ENCODE measurements around the gene SLC15A1. TPM values are rescaled to one million over a fixed set of nuclear protein-coding genes. Genes with fewer than 3 reads are reported as not detected.

Gene SLC15A1
- total and polyA plus RNA-seq, 10 donors, result 0.03 TPM; not detected in 8

DNA sequence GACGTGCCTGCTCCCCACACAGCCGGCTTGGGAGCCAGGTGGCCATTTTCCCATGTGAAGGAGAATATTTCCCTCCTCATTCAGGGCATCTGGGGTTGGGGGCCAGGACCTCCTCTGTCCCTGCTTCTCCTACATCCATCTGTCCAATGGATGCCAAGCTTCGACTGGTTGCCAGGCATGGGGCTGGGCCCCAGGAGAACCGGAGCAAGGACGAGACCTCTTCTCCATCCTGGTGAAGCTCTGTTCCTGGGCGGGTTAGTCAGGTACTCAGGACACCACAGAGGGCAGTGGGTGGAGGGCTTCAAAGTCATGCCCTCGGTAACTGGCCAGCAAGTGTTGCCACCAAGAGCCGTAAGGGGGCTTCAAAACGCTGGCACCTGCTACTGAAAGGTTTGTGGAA lies 22.3 kb upstream of the SLC15A1 start:
- DNase-seq, result no peak
- intact Hi-C loops (cut with DNase I; ENCODE audit: low total_unique reads), result no loop called here
- Histone ChIP-seq H3K36me3 (no peaks in the 10 kb centered on the region), H3K9me3 (no peaks in the 10 kb centered on the region), H3K4me1 (no peaks in the 10 kb centered on the region), H3K27ac (no peak overlapping the region), H3K4me3 (no peak overlapping the region), H3K27me3 (replicated peaks in 1 of 7) (peaks cover 0 to 10% (median 0%) of the 10 kb centered on the region in 7 donors)
- TF ChIP-seq POLR2A (IDR thresholded peaks at IDR 0.05), result no peak
- TF ChIP-seq CTCF (IDR thresholded peaks at IDR 0.05 in 8 of 11, conservative IDR thresholded peaks at IDR 0.05 in 3 of 11), result no peak
- no peak for TF ChIP-seq POLR2AphosphoS5 (IDR thresholded peaks at IDR 0.05)
- 84 to 94% (median 92%) methylated on average over 8 to 9 of the region's 9 CpGs for WGBS, 5 donors

DNA sequence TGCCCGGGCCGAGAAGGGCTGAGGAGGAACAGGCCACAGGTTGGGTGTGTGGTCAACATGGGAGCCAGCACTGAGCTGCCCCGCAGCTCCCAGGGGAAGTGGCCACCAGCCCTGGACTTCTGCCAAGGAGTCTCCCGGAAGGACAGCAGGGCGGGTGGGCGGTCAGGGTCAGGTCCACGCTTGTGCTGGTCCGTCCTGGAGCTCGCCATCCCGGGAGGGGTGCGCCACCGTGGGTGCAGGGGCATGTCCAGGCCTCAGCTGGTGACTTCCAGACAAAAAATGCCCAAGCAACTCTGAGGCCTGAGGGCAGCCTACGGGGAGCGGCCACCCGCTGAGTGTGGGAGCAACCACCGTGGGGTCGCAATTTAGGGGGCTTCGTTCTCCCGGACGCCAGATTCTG lies 21.4 kb upstream of the SLC15A1 start:
- Histone ChIP-seq H3K4me3 (no peak overlapping the region), H3K36me3 (no peaks in the 10 kb centered on the region), H3K27me3 (replicated peaks in 1 of 7) (peaks cover 0 to 6% (median 0%) of the 10 kb centered on the region in 7 donors), H3K9me3 (no peaks in the 10 kb centered on the region), H3K27ac (no peak overlapping the region), H3K4me1 (no peaks in the 10 kb centered on the region)
- intact Hi-C loops (cut with DNase I; ENCODE audit: low total_unique reads), result no loop called here
- WGBS, 5 donors, result 77 to 91% (median 87%) methylated on average over 2 to 20 of the region's 20 CpGs
- TF ChIP-seq POLR2A (IDR thresholded peaks at IDR 0.05) (no peak), POLR2AphosphoS5 (IDR thresholded peaks at IDR 0.05) (no peak), CTCF (IDR thresholded peaks at IDR 0.05 in 8 of 11, conservative IDR thresholded peaks at IDR 0.05 in 3 of 11) (no peak)
- no peak for DNase-seq

DNA sequence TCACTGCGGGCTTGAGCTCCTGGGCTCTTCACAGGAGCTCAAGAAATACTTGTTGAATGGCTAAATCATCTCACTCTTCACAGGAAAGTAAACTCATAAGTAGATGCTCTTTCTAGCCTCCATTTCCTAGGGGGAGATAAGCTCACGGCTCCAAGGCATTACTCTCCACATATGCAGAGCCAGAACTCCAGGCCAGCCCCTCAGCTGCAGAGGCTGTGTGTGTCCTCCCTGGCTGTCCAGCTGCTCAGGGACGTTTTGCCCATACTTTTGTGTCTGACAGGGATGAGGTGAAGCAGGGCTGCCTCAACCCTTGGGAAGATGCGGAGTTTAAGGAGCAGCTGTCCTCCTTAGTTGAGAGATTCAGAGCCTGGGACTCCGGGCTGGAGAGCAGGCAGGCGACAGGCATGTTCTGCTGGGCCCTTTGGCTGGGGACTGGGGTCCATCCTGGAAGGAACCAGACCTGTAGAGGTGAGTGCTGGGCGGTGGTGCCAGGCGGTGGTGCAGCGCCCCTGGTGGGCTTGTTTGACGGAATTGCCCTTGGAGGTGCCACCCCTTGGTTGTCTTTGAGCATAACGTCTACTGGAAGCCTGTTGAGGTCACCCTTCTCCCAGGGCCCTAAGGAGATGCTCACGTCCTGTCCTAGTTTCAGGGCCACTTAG lies 20.5 kb upstream of the SLC15A1 start:
- Histone ChIP-seq H3K4me3 (no peak overlapping the region), H3K36me3 (no peaks in the 10 kb centered on the region), H3K4me1 (no peaks in the 10 kb centered on the region), H3K27me3 (replicated peaks in 1 of 7) (peaks cover 0 to under 1% (median 0%) of the 10 kb centered on the region in 7 donors), H3K9me3 (no peaks in the 10 kb centered on the region), H3K27ac (no peak overlapping the region)
- intact Hi-C loops (cut with DNase I; ENCODE audit: low total_unique reads), result no loop called here
- DNase-seq, result no peak
- WGBS, 5 donors, result 70 to 87% (median 80%) methylated on average over 12 of the region's 12 CpGs
- TF ChIP-seq POLR2AphosphoS5 (IDR thresholded peaks at IDR 0.05) (no peak), CTCF (IDR thresholded peaks at IDR 0.05 in 8 of 11, conservative IDR thresholded peaks at IDR 0.05 in 3 of 11) (no peak), POLR2A (IDR thresholded peaks at IDR 0.05) (no peak)

DNA sequence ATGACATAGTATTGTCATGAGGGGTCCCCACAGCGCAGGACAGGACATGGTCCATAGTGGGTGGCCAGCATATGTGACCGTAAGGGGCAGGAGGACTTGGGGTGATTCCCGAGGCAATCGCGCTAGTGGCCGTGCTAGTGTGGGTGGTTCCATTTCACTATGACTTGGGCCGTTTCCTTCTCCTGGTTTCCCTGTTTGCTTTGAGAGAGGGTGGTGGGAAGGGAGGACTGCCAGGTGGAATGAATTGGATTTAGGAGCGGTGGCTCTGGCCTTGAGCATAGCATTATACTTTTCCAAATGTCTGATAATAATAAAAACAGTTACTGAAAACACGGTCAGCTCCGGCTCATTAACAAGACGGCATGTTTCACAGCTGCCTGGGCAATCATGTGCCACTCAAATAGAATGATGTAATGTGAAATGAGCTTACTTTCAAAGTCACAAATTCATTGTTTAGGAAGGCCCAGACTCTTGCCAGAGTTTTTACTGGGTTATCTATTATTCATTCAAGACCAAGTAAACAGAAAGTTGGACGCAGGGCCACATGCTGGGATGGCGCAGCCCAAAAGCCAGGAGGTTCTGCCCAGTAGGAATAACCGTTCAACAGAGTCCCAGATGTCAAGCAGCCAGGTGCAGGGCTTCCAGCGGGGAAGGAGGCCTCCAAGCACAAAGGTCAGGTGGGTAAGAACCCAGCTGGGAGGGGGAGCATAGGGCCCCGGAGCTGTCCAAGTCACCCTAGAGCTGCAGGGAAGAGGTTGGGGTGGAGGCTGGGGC lies 19.6 kb upstream of the SLC15A1 start:
- intact Hi-C loops (cut with DNase I; ENCODE audit: low total_unique reads), result no loop called here
- no peaks in the 10 kb centered on the region for H3K9me3 ChIP-seq
- WGBS, 5 donors, result 87 to 94% (median 89%) methylated on average over 16 of the region's 16 CpGs

More for the DNA sequence above, 19.6 kb upstream of the SLC15A1 start:
- H3K4me3 ChIP-seq, result no peak overlapping the region
- H3K4me1 ChIP-seq, result no peaks in the 10 kb centered on the region
- TF ChIP-seq CTCF (IDR thresholded peaks at IDR 0.05 in 8 of 11, conservative IDR thresholded peaks at IDR 0.05 in 3 of 11), result no peak
- TF ChIP-seq POLR2A (IDR thresholded peaks at IDR 0.05), result no peak
- TF ChIP-seq POLR2AphosphoS5 (IDR thresholded peaks at IDR 0.05), result no peak
- DNase-seq, result no peak
- H3K27ac ChIP-seq, result no peak overlapping the region
- peaks cover 0 to under 1% (median 0%) of the 10 kb centered on the region in 7 donors for H3K27me3 ChIP-seq (replicated peaks in 1 of 7)
- H3K36me3 ChIP-seq, result no peaks in the 10 kb centered on the region
